NCI-H146 (cell line): Measurements from ENCODE around the gene ANAPC2.

Experiments
- DNase-seq: peaks from one replicate; lab custom pipeline; 2025; lab: John Stamatoyannopoulos, UW

The ANAPC2 gene

DNA sequence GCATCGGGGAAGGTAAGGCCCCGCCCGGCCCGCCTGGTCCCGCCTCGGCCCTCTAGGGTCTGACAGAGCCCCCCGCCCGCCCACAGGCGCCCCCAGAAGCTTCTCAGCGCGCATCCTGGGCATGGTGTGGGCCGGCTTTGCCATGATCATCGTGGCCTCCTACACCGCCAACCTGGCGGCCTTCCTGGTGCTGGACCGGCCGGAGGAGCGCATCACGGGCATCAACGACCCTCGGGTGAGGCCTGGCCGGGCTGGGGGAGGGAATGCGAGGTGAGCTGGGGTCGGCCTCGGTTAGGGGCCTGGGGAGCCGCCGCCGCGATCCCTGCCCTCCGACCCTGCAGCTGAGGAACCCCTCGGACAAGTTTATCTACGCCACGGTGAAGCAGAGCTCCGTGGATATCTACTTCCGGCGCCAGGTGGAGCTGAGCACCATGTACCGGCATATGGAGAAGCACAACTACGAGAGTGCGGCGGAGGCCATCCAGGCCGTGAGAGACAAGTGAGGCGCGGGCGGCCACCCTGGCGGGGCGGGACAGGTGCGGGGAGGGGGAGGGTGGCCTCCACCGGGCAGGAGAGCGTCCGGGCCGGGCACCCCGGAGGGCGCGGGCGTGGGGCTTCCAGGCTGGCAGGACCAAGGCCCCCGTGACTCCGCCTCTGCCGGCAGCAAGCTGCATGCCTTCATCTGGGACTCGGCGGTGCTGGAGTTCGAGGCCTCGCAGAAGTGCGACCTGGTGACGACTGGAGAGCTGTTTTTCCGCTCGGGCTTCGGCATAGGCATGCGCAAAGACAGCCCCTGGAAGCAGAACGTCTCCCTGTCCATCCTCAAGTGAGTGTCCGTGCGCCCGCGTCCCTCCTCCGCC is 25.6 kb downstream of the ANAPC2 start:
- DNase-seq, result peak; percentile 15

DNA sequence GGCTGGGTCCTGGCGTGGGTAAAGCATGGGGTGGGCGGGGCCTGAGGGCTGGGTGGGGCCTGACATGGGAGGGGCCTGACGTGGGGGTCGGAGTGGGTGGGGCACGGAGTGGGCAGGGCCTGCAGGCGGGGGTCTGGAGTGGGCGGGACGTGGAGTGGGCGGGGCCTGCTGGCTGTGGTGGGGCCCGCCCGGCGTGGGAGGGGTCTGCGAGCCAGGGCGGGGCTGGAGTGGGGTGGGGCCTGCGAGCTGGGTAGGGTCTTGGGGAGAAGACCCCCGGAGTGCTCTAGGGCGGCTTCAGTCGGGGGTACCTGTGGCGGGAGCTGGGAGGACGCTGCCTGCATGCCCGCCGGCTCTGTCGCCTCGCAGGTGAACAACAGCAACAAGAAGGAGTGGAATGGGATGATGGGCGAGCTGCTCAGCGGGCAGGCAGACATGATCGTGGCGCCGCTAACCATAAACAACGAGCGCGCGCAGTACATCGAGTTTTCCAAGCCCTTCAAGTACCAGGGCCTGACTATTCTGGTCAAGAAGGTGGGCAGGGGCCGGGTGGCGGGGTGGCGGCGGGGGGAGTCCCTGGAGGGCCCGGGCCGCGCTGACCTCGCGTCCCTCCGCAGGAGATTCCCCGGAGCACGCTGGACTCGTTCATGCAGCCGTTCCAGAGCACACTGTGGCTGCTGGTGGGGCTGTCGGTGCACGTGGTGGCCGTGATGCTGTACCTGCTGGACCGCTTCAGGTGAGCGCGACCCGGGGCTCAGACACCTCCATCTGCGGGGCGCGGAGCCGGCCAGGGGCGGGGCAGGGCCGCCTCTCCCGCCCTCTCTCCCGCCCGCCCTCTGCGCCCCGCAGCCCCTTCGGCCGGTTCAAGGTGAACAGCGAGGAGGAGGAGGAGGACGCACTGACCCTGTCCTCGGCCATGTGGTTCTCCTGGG is 26.5 kb downstream of the ANAPC2 start:
- DNase-seq, result peak; percentile 79

DNA sequence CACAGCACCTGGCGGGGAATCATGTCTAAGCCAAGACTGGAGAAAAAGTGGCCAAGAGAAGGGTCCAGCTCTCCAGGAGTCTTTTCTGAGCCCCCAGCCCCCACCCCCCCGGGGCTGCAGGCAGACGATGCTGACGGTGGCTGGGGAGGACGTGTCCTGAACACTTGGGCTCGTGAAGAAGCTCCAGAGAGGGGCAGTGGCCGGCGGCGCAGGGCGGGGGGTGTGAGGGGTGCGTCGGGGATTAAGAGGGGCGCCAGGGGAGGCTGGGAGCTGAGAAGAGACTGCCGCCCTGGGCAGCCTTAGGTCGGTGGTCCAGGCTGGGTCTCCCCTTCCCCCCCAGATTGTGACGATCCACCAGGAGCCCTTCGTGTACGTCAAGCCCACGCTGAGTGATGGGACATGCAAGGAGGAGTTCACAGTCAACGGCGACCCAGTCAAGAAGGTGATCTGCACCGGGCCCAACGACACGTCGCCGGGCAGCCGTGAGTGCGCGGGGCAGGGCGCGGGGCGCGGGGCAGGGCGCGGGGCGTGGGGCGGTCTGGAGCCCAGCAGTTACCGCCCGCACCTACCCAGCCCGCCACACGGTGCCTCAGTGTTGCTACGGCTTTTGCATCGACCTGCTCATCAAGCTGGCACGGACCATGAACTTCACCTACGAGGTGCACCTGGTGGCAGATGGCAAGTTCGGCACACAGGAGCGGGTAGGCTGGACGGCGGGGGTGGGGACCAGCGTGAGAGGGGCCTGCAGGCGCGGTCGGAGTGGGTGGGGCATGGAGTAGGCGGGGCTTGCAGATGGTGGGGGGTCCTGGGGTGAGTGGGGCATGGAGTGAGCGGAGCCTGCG is 27.4 kb downstream of the ANAPC2 start:
- peak; percentile 79 for DNase-seq

DNA sequence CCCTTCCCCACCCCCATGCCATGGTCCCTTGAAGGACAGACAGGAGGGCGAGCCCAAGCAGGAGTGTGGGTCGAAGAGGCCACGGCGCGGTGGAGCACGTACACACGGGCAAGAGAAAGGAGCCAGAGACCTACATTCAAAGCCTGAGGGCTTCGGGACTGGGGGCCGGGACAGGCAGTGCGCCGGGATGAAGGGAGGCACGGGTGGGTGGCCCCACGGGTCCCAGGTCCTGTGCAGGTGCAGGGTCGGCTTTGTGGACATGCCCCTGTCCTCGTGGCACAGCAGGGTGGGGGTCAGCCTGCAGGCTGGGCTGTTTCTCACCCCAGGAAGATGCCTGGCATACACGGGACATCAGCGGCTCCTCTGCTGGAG is 28.3 kb downstream of the ANAPC2 start:
- DNase-seq, result no peak

- no peak for DNase-seq
Measured at GRCh38 chr9:137159105-137160053, 29.0 kb downstream of the ANAPC2 start.

DNA sequence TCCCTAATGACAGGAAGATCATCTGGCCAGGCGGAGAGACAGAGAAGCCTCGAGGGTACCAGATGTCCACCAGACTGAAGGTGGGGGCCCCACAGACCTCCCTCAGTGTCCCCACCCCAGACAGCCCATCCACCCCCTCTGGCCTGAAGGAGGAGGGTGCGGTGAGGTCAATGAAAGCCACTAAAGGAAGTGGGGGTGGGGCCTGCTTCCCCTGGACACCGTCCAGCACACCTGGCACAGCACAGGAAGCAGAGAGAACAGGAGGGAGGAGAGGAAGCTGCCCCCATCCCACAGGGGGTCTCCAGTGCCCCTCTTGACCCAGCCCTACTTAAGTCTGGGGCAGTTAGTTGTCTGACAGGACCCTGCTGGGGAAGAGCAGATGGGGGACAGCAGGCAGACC is 29.7 kb downstream of the ANAPC2 start:
- DNase-seq, result no peak

DNA sequence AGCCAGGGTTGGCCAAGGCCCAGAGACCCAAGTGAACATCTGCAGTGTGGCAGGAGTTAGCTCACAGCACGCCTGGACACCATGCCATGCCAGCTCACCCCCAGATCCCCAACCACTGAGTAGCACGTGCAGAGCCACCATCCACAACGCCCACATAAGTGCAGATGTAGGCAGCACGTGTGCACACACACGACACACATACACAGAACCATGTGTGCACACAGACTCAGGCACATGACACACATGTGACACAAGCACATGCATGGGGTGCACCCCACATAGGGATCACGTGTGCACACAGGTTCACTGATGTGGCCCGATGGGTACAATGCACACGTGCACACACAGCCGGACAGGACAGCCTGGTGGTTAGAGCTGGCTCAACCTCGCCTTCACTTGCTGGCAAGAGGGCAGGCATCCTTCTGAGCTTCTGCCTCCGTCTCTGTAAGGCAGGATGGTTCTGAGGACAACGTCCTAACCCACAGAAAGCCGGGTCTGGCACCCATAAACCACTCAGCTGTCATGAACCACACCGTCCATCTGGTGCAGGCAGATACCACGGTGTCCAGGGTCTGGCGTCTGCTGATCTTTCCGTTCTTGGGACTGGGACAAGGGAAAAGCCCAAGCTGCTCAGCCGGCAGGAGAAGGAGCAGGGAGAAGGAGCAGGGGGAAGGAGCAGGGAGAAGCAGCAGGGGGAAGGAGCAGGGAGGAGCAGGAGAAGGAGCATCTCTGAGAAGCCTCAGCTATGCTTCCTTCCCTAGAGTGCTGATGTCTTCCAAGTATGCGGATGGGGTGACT is 30.5 kb downstream of the ANAPC2 start:
- no peak for DNase-seq

DNA sequence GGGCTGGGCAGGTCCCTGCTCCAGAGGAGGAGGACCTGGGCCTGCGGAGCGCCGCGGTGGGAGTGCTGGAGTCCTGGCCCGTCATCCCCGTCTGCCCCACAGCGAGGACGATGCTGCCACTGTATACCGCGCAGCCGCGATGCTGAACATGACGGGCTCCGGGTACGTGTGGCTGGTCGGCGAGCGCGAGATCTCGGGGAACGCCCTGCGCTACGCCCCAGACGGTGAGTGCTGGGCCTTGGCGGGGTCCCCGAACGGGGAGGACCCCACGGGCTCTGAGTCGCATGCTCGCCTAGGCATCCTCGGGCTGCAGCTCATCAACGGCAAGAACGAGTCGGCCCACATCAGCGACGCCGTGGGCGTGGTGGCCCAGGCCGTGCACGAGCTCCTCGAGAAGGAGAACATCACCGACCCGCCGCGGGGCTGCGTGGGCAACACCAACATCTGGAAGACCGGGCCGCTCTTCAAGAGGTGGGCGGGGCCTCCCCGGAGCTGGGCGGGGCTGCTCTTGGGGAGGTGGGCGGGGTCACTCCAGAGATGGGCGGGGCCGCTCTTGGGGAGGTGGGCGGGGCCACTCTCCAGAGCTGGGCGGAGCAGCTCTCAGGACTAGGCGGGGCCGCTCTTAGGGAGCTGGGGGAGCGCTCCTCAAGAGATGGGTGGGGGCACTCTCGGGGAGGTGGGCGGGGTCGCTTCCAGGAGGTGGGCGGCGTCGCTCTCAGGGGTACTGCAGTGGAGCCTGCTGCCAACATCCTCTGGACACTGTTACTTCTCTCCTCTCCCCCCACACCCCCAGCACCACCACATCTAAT is 31.6 kb downstream of the ANAPC2 start:
- DNase-seq, result no peak

DNA sequence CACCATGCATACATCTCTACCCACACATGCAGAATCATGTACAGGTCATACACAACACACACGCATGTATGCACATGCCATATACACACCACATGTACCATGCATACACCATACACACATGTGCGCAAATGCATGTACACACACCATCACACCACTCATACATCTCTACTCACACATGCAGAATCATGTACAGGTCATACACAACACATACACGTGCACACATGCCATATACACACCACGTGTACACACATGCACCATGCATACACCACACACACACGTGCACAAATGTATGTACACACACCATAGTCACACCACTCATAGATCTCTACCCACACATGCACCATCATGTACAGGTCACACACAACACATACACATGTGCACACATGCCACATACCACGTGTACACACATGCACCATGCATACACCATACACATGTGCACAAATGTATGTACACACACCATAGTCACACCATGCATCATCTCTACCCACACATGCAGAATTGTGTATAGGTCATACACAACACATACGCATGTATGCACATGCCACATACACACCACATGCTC is 35.4 kb downstream of the ANAPC2 start:
- no peak for DNase-seq

DNA sequence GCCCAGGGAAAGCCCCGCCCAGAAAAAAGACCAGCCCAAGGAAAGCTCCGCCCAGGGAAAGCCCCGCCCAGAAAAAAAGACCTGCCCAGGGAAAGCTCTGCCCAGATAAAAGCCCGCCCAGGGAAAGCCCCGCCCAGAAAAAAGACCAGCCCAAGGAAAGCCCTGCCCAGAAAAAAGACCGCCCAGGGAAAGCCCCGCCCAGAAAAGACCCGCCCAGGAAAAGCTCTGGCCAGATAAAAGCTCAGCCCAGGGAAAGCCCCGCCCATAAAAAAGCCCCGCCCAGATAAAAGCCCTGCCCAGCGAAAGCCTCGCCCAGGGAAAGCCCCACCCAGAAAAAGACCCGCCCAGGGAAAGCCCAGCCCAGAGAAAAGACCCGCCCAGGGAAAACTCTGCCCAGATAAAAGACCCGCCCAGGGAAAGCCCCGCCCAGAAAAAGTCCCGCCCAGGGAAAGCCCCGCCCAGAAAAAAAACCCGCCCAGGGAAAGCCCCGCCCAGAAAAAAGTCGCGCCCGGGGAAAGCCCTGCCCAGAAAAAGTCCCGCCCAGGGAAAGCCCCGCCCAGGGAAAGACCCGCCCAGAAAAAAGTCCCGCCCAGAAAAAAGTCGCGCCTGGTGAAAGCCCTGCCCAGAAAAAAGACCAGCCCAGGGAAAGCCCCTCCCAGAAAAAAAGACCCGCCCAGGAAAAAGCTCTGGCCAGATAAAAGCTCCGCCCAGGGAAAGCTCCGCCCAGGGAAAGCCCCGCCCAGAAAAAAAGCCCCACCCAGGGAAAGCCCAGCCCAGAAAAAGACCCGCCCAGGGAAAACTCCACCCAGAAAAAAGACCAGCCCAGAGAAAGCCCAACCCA is 37.5 kb downstream of the ANAPC2 start:
- peak; percentile 91 for DNase-seq

DNA sequence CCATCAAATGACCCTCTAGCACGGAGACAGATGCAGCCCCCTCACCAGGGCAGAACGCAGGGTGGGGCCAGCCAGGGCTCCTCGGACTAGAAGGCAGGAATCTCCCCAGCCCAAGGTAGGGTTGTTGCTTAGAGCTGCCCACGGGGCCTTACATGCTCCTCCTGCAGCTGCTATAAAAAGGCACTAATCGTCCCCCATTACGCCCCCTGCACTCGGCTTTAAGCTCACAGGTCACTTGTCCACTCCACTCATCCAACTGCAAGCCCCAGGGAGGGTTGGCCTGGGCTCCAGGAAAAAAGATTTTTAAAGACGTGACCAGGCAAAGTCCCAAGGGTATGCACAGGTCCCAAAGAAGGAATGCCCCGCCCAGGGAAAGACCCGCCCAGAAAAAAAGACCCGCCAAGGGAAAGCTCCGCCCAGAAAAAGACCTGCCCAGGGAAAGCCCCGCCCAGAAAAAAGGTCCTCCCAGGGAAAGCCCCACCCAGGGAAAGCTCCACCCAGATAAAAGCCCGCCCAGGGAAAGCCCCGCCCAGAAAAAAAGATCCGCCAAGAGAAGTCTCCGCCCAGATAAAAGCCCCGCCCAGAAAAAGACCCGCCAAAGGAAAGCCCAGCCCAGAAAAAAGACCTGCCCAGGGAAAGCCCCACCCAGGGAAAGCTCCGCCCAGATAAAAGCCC is 38.3 kb downstream of the ANAPC2 start:
- no peak for DNase-seq

DNA sequence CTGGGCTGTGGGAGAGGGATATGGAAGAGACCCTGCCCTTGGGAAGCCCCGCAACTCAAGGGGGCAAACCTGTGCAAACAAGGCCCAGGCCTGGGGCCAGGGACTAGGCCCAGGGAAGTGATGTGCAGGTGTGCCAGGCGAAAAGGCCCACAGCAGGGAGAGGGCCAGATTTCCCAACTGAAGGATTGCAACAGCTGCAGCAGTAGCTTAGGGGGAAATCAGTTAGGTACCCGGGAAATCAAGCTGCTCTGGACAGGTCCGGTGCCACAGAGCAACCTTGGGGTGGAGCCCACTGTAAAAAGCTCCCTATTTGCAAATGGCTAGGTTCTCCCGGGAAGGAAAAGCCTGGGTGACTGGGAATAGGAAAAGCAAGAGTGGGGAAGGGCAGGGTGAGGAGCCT is 39.0 kb downstream of the ANAPC2 start:
- no peak for DNase-seq

GRCh38 chr9:137148661-137149060 is 39.7 kb downstream of the ANAPC2 start:
- DNase-seq, result no peak

DNA sequence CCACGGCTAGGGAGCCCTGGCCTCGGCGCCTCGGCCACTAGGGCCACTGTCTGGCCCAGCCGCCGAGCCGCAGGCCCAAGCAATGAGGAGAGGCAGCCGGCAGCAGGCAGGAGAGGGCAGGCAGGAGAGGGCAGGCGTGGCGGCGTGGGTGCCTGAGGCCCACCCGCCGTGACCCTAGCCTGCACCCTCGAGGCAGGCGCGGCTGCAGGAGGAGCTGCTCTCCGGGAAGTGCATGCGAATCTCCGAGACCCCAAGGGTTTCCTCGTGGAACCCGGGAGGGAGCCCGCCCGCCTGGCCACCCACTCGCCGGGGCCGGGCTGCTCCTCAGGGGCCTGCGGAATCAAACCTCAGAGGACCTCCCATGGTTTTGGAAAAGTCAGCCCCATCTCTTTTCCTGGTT is 40.1 kb downstream of the ANAPC2 start:
- DNase-seq, result no peak

DNA sequence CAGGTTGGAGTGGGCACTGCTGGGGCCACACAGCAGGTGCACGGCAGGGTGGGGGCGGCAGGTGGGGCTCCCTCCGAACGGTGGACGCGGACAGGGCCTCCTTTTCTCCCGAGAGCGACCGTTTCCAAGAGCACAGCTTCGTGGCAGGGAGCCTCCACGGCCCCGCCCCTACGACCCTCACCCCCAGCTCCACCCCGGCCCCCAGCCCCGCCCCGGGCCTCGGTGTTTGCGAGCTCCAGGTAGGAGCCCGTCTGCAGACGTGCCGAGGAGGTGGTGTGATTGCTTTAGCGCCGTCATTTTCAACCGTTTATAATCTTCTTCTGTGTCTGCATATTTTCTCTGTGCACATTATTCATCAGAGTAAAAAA is 40.6 kb downstream of the ANAPC2 start:
- DNase-seq, result no peak

DNA sequence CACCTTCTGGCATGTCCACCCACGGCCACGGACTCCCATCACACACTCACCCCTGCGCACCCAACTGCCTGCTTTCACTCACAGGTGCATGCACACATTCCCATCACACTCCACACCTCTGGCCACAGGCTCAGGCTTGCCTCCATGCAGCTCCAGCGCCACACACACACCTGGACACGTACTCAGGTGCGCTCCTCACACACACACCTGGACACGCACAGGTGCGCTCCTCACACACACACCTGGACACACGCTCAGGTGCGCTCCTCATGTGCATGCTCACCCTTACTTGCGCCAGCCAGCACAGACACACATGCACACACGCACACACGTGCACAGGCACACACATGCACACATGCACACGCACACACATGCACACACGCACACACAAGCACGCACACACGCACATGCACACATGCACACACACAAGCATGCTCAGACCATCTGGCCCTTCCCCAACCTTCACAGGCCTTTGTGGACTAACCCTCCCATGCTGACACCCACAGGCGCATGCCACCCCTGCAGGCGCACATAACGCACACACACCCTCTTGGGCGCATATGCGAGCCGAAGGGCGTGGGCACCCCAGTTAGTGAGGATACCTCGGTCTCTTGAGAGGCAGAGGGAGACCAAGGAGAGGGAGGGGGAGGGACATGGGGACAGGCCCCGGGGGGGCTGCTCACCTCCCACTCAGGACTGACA is 41.1 kb downstream of the ANAPC2 start:
- DNase-seq, result no peak

DNA sequence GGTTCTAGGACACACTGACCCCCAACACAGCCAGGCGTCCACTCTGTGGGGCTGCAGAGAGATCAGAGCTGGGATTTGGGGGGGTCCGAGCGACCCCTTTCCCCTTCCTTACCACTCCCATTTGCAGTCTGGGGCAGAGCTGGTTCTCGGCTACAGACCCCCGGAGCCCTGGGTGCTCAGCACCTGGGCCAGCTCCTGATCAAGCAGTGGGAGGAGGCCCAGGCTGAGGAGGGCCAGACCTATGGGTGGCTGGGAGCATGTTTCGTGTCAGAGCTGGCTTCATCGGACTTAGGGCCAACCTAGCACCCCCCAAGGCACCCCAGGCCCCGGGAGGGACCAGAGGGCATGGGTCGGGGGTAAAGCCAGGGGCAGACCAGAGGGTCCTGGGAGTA is 41.8 kb downstream of the ANAPC2 start:
- no peak for DNase-seq
